ENCODE measurements around the gene SLC43A2. TPM values are rescaled to one million over a fixed set of nuclear protein-coding genes. Genes with fewer than 3 reads are reported as not detected.

The SLC43A2 gene
- polyA plus RNA-seq, 1 of the 3 experiments (the other 2 are of a cell fraction): 9.8 TPM

DNA sequence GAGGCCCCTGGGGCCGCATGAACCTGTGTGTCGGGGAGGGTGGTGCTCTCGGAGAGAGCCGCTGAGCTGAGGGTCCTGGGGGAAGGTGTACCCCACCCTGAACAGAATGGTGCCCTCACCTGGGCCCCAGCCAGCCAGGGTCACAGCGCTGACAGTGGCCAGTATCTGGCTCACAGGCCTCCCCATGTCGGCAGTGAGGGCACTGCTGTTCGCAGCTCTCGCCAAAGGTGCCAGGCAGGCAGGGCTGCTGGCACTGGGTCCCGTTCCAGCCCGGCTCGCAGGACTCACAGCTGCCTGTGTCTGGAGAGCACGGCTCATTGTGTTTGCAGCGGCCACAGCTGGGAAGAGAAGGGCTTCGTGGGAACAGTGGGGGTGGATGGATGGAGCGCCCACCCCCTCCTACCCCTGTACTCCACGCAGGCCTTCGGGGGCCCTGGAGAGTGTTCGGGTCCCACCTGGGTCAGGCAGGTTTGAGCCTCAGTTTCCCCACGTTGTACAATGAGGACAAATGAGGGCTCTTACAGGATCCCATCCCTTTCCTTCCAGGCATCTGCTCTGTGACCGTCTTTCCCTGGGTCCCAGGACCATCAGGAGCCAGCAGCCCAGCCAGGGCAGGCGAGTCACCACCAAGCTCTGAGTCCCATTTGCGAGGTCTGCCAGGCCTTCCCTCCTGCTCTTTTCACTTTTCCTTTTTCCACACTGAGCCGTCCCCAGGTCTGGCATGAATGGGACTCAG is 11.9 kb upstream of the SLC43A2 start:
- H3K4me2 ChIP-seq: no peak overlapping the region
- peak; percentile 28 for DNase-seq
- H3K9me2 ChIP-seq: no peaks in the 10 kb centered on the region
- CTCF ChIA-PET: interaction anchor here (0.9 to 3.5 kb wide), 4 partner anchors 9 to 67 kb away, joined by 3 to 18 read pairs (median 12); partner anchors contain the start of genes RILP and SLC43A2
- POLR2A ChIA-PET: no interaction called here
- no peaks in the 10 kb centered on the region for H3K36me3 ChIP-seq (replicated peaks in 1 of 2; ENCODE audit: control insufficient read depth in 1 of 2, insufficient read depth in 2 of 2, low read length in 1 of 2)
- no peaks in the 10 kb centered on the region for H4K20me1 ChIP-seq (ENCODE audit: insufficient read depth)
- H3K27ac ChIP-seq (ENCODE audit: low read depth in 2 of 2, low read length in 1 of 2): peak overlapping the region in 1 of 2 experiments; percentile 8; a peak in 1 of 4 replicates
- TF ChIP-seq SIN3A (IDR thresholded peaks at IDR 0.05; ENCODE audit: borderline replicate concordance, low read depth, low read length) (no peak), RFX5 (IDR thresholded peaks at IDR 0.05; ENCODE audit: low read length) (no peak), EZH2phosphoT487 (IDR thresholded peaks at IDR 0.05; ENCODE audit: borderline replicate concordance, low read depth) (no peak), JUND (IDR thresholded peaks at IDR 0.05) (no peak), TAF1 (IDR thresholded peaks at IDR 0.05; ENCODE audit: borderline replicate concordance, low read depth, low read length) (no peak), NRF1 (IDR thresholded peaks at IDR 0.05; ENCODE audit: low read depth, low read length) (no peak), FOXM1 (IDR thresholded peaks at IDR 0.05; ENCODE audit: low read depth) (no peak), TEAD4 (IDR thresholded peaks at IDR 0.05; ENCODE audit: borderline replicate concordance, insufficient read depth) (no peak), ELF1 (IDR thresholded peaks at IDR 0.05) (no peak), SMC3 (IDR thresholded peaks at IDR 0.05; ENCODE audit: low read depth, low read length) (no peak), RAD21 (IDR thresholded peaks at IDR 0.05; ENCODE audit: low read length) (no peak), FOXJ3 (CRISPR knock-in tag; IDR thresholded peaks at IDR 0.05) (no peak), RCOR1 (IDR thresholded peaks at IDR 0.05; ENCODE audit: low read length) (no peak), YY1 (IDR thresholded peaks at IDR 0.05; ENCODE audit: low read depth) (no peak), FOSL2 (IDR thresholded peaks at IDR 0.05; ENCODE audit: borderline replicate concordance, low read depth) (no peak)
- TF ChIP-seq, protein P1, sequence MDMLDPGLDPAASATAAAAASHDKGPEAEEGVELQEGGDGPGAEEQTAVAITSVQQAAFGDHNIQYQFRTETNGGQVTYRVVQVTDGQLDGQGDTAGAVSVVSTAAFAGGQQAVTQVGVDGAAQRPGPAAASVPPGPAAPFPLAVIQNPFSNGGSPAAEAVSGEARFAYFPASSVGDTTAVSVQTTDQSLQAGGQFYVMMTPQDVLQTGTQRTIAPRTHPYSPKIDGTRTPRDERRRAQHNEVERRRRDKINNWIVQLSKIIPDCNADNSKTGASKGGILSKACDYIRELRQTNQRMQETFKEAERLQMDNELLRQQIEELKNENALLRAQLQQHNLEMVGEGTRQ (IDR thresholded peaks at IDR 0.05; ENCODE audit: borderline replicate concordance, low read depth, low read length): no peak
- H3K9ac ChIP-seq: no peak overlapping the region
- H2AFZ ChIP-seq (ENCODE audit: low read depth): no peak overlapping the region
- peaks cover 13 to 24% of the 10 kb centered on the region in 2 experiments; a peak in 2 of 4 replicates for H3K4me1 ChIP-seq (ENCODE audit: control insufficient read depth in 1 of 2, insufficient read depth in 2 of 2, low read depth in 1 of 2, low read length in 1 of 2)
- H3F3A ChIP-seq (replicated peaks; ENCODE audit: insufficient read depth): peaks cover 5% of the 10 kb centered on the region
- WGBS (ENCODE audit: low lambda C conversion rate): 73% methylated on average over 17 of the region's 23 CpGs
- no peaks in the 10 kb centered on the region for H3K79me2 ChIP-seq (ENCODE audit: insufficient read depth)
- H3K27me3 ChIP-seq (ENCODE audit: insufficient read depth): no peaks in the 10 kb centered on the region
- H3K9me3 ChIP-seq: no peaks in the 10 kb centered on the region
- H3K4me3 ChIP-seq (ENCODE audit: low read depth in 2 of 2, low read length in 1 of 2): no peak overlapping the region

DNA sequence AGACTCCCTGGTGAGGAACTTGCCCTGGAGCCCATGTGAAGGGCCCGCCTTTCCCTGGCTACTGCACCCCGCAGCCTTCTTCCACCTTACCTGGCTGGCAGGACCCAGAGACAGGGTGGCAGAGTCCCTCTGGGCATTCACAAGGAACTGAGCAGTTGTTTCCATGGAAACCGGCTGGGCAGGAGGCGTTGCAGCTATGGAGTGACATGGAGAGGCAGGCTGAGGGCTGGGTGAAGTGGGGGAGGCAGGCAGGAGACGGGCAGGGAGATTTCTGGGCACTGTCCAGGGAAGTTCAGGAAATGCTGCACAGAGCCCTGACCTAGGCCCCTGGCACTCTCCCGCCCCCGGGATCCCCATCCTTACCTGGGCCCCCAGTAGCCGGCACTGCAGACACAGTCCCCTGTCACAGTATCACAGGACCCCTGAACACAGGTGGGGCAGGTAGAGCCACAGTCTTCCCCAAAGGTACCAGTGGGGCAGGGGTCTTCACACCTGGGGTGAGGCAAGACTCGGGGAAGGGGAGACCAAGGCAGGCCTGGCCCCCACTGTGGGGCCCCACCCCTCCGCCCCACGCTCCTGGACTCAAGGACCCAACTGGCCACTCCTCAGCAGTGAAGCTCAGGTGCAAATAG is 11.0 kb upstream of the SLC43A2 start:
- Histone ChIP-seq H3K4me2 (no peak overlapping the region), H3K27ac (ENCODE audit: low read depth in 2 of 2, low read length in 1 of 2) (no peak overlapping the region), H3K9ac (no peak overlapping the region), H4K20me1 (ENCODE audit: insufficient read depth) (no peaks in the 10 kb centered on the region), H3K4me1 (ENCODE audit: control insufficient read depth in 1 of 2, insufficient read depth in 2 of 2, low read depth in 1 of 2, low read length in 1 of 2) (peaks cover 9 to 24% of the 10 kb centered on the region in 2 experiments; a peak in 2 of 4 replicates), H3K9me3 (no peaks in the 10 kb centered on the region), H3K4me3 (ENCODE audit: low read depth in 2 of 2, low read length in 1 of 2) (no peak overlapping the region), H3K9me2 (no peaks in the 10 kb centered on the region), H3K79me2 (ENCODE audit: insufficient read depth) (no peaks in the 10 kb centered on the region), H3F3A (replicated peaks; ENCODE audit: insufficient read depth) (peaks cover 5% of the 10 kb centered on the region), H3K36me3 (replicated peaks in 1 of 2; ENCODE audit: control insufficient read depth in 1 of 2, insufficient read depth in 2 of 2, low read length in 1 of 2) (no peaks in the 10 kb centered on the region), H2AFZ (ENCODE audit: low read depth) (no peak overlapping the region), H3K27me3 (ENCODE audit: insufficient read depth) (no peaks in the 10 kb centered on the region)
- WGBS (ENCODE audit: low lambda C conversion rate): 84% methylated on average over 5 of the region's 11 CpGs
- CTCF ChIA-PET: interaction anchor here (0.9 to 3.5 kb wide), 4 partner anchors 9 to 66 kb away, joined by 3 to 18 read pairs (median 12); partner anchors contain the start of genes RILP and SLC43A2
- POLR2A ChIA-PET: no interaction called here
- peak; percentile 50 for DNase-seq
- TF ChIP-seq YY1 (IDR thresholded peaks at IDR 0.05; ENCODE audit: low read depth) (no peak), SMC3 (IDR thresholded peaks at IDR 0.05; ENCODE audit: low read depth, low read length) (no peak), GABPA (IDR thresholded peaks at IDR 0.05; ENCODE audit: low read depth) (no peak), MAX (IDR thresholded peaks at IDR 0.05; ENCODE audit: low read depth) (no peak), JUND (IDR thresholded peaks at IDR 0.05) (no peak), RFX5 (IDR thresholded peaks at IDR 0.05; ENCODE audit: low read length) (no peak), EZH2phosphoT487 (IDR thresholded peaks at IDR 0.05; ENCODE audit: borderline replicate concordance, low read depth) (no peak), NRF1 (IDR thresholded peaks at IDR 0.05; ENCODE audit: low read depth, low read length) (no peak), SIN3A (IDR thresholded peaks at IDR 0.05; ENCODE audit: borderline replicate concordance, low read depth, low read length) (no peak), EP300 (IDR thresholded peaks at IDR 0.05; ENCODE audit: borderline replicate concordance in 1 of 2, low read depth in 1 of 2, low read length in 1 of 2) (no peak), MXI1 (IDR thresholded peaks at IDR 0.05; ENCODE audit: low read depth, low read length) (no peak), PBX3 (IDR thresholded peaks at IDR 0.05) (no peak), POLR2AphosphoS5 (IDR thresholded peaks at IDR 0.05; ENCODE audit: low read depth, low read length) (no peak)
- TF ChIP-seq, protein P2, sequence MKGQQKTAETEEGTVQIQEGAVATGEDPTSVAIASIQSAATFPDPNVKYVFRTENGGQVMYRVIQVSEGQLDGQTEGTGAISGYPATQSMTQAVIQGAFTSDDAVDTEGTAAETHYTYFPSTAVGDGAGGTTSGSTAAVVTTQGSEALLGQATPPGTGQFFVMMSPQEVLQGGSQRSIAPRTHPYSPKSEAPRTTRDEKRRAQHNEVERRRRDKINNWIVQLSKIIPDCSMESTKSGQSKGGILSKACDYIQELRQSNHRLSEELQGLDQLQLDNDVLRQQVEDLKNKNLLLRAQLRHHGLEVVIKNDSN (IDR thresholded peaks at IDR 0.05; ENCODE audit: borderline replicate concordance, low read depth): no peak

All from SK-N-SH (cell line).